ENCODE data around the gene LDLRAP1. TPM values are rescaled to one million over a fixed set of nuclear protein-coding genes. Genes with fewer than 3 reads are reported as not detected.

Gene LDLRAP1
- total and polyA plus RNA-seq, 11 donors: 9.0 to 17.4 (median 13.3) TPM

GRCh38 chr1:25550683-25551310 lies 7.4 kb downstream of the LDLRAP1 start:
- 49 to 59% (median 53%) methylated on average over 3 of the region's 3 CpGs for WGBS, 4 donors
- peak; percentile 34 to 71 (median 51) for DNase-seq

GRCh38 chr1:25553749-25554429 lies 10.5 kb downstream of the LDLRAP1 start:
- H3K9me3 ChIP-seq: no peaks in the 10 kb centered on the region
- no peaks in the 10 kb centered on the region for H3K27me3 ChIP-seq
- H3K36me3 ChIP-seq: peaks cover 0 to 27% (median 15%) of the 10 kb centered on the region in 9 donors
- H3K4me1 ChIP-seq: peaks cover 6 to 85% (median 71%) of the 10 kb centered on the region in 12 donors
- DNase-seq (peak in 1 of 5 donors; percentile 37), ATAC-seq (peak in 2 of 4 donors; percentile 4 to 10)
- no peak for TF ChIP-seq POLR2A (IDR thresholded peaks at IDR 0.05)
- TF ChIP-seq CTCF (IDR thresholded peaks at IDR 0.05): no peak
- peak overlapping the region in 4 of 12 donors; percentile 2 to 29 (median 21) for H3K27ac ChIP-seq
- intact Hi-C loops (cut with DNase I): loop anchor here in 1 of 10 donors (5.0 kb wide), 1 partner anchor 53 kb away; no protein-coding TSS in a partner anchor
- WGBS, 4 donors: 82 to 91% (median 88%) methylated on average over 11 of the region's 11 CpGs
- H3K4me3 ChIP-seq: no peak overlapping the region

More at GRCh38 chr1:25550683-25551310, 7.4 kb downstream of the LDLRAP1 start:
- peak overlapping the region in 9 of 12 donors; percentile 73 to 95 (median 79) for H3K27ac ChIP-seq
- TF ChIP-seq POLR2A (IDR thresholded peaks at IDR 0.05) (no peak), CTCF (IDR thresholded peaks at IDR 0.05) (no peak)
- H3K4me1 ChIP-seq: peaks cover 11 to 92% (median 73%) of the 10 kb centered on the region in 12 donors
- peaks cover 0 to 11% (median 0%) of the 10 kb centered on the region in 9 donors for H3K36me3 ChIP-seq
- peak in 2 of 4 donors; percentile 10 to 25 for ATAC-seq
- no peak overlapping the region for H3K4me3 ChIP-seq
- H3K27me3 ChIP-seq: no peaks in the 10 kb centered on the region
- intact Hi-C loops (cut with DNase I): loop anchor here in 1 of 10 donors (5.0 kb wide), 1 partner anchor 57 kb away; no protein-coding TSS in a partner anchor
- H3K9me3 ChIP-seq: no peaks in the 10 kb centered on the region

GRCh38 chr1:25554430-25554780 lies 11.0 kb downstream of the LDLRAP1 start:
- H3K4me3 ChIP-seq: no peak overlapping the region
- no peaks in the 10 kb centered on the region for H3K27me3 ChIP-seq
- no peaks in the 10 kb centered on the region for H3K9me3 ChIP-seq
- H3K27ac ChIP-seq: peak overlapping the region in 2 of 12 donors; percentile 18 to 29
- intact Hi-C loops (cut with DNase I): loop anchor here in 1 of 10 donors (5.0 kb wide), 1 partner anchor 53 kb away; no protein-coding TSS in a partner anchor
- TF ChIP-seq CTCF (IDR thresholded peaks at IDR 0.05) (no peak), POLR2A (IDR thresholded peaks at IDR 0.05) (no peak)
- WGBS, 4 donors: 90 to 100% (median 95%) methylated on average over 2 to 3 of the region's 3 CpGs
- ATAC-seq (no peak), DNase-seq (no peak)
- peaks cover 2 to 80% (median 69%) of the 10 kb centered on the region in 12 donors for H3K4me1 ChIP-seq
- peaks cover 0 to 32% (median 17%) of the 10 kb centered on the region in 9 donors for H3K36me3 ChIP-seq

Measured in heart left ventricle (tissue), 16 donors.